Thoracic aorta (tissue), 2 donors: ENCODE data around the gene PYGO2. TPM values are rescaled to one million over a fixed set of nuclear protein-coding genes. Genes with fewer than 3 reads are reported as not detected.

Experiments
- ATAC-seq: fragments of 150-250 bp; one replicate; pipeline ENCODE4 v1.8.0; 2017; ENCODE audit warnings: low read depth; ENCODE audit not compliant: insufficient number of reproducible peaks, low FRiP score
- DNase-seq: peaks from one replicate; pipeline ENCODE4 v3.0.0-alpha.2; 2020; ENCODE audit warnings: low spot score
- H3K27ac ChIP-seq, 2 donors: fragments of 200-600 bp; sonication (generic); 1 replicate in 1 of 2; 2 replicates in 1 of 2; pipeline ENCODE4 v1.5.1; 2016; ENCODE audit warnings: mild to moderate bottlenecking in 2 of 2, moderate library complexity in 2 of 2
- H3K27me3 ChIP-seq: fragments of 200-600 bp; sonication (generic); replicated peaks from 2 replicates; pipeline ENCODE4 v1.6.0; 2016; ENCODE audit warnings: mild to moderate bottlenecking; ENCODE audit not compliant: insufficient read depth
- H3K36me3 ChIP-seq: fragments of 200-600 bp; sonication (generic); one replicate; pipeline ENCODE4 v1.5.1; 2016
- H3K4me1 ChIP-seq, 2 donors: fragments of 200-600 bp; sonication (generic); 1 replicate in 1 of 2; 2 replicates in 1 of 2; pipeline versions ENCODE4 v1.5.1 to v1.6.0; 2016; ENCODE audit warnings: low read depth in 2 of 2, mild to moderate bottlenecking in 1 of 2; ENCODE audit not compliant: control insufficient read depth in 1 of 2
- H3K4me3 ChIP-seq: fragments of 200-600 bp; sonication (generic); 2 replicates; pipeline ENCODE4 v1.5.1; 2016; ENCODE audit warnings: mild to moderate bottlenecking
- H3K9me3 ChIP-seq: fragments of 200-600 bp; sonication (generic); 2 replicates; pipeline ENCODE4 v1.5.1; 2016
- total RNA-seq, 2 donors: library from RNA; depleted of rRNA; stranded (reverse); fragments of >200 nt; gene quantifications; one replicate each; pipeline versions ENCODE4 v1.1.0 to v1.2.3, GENCODE V29; 2016
- TF ChIP-seq, protein P1 (sequence below): fragments of 200-600 bp; sonication (generic); IDR thresholded peaks from one replicate; pipeline ENCODE4 v1.5.1; 2019; ENCODE audit warnings: antibody characterized with exemption

Gene PYGO2
- total RNA-seq, 2 donors from 2014 or later: 17.8 to 21.4 TPM

GRCh38 chr1:154959426-154959780 is 2.2 kb downstream of the PYGO2 start:
- Histone ChIP-seq H3K4me1 (peaks cover 32 to 46% of the 10 kb centered on the region in 2 donors), H3K36me3 (peaks cover 16% of the 10 kb centered on the region), H3K9me3 (no peaks in the 10 kb centered on the region), H3K27ac (no peak overlapping the region), H3K27me3 (no peaks in the 10 kb centered on the region), H3K4me3 (no peak overlapping the region)
- TF ChIP-seq, protein P1, sequence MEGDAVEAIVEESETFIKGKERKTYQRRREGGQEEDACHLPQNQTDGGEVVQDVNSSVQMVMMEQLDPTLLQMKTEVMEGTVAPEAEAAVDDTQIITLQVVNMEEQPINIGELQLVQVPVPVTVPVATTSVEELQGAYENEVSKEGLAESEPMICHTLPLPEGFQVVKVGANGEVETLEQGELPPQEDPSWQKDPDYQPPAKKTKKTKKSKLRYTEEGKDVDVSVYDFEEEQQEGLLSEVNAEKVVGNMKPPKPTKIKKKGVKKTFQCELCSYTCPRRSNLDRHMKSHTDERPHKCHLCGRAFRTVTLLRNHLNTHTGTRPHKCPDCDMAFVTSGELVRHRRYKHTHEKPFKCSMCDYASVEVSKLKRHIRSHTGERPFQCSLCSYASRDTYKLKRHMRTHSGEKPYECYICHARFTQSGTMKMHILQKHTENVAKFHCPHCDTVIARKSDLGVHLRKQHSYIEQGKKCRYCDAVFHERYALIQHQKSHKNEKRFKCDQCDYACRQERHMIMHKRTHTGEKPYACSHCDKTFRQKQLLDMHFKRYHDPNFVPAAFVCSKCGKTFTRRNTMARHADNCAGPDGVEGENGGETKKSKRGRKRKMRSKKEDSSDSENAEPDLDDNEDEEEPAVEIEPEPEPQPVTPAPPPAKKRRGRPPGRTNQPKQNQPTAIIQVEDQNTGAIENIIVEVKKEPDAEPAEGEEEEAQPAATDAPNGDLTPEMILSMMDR: no peak
- DNase-seq (no peak), ATAC-seq (no peak)

DNA sequence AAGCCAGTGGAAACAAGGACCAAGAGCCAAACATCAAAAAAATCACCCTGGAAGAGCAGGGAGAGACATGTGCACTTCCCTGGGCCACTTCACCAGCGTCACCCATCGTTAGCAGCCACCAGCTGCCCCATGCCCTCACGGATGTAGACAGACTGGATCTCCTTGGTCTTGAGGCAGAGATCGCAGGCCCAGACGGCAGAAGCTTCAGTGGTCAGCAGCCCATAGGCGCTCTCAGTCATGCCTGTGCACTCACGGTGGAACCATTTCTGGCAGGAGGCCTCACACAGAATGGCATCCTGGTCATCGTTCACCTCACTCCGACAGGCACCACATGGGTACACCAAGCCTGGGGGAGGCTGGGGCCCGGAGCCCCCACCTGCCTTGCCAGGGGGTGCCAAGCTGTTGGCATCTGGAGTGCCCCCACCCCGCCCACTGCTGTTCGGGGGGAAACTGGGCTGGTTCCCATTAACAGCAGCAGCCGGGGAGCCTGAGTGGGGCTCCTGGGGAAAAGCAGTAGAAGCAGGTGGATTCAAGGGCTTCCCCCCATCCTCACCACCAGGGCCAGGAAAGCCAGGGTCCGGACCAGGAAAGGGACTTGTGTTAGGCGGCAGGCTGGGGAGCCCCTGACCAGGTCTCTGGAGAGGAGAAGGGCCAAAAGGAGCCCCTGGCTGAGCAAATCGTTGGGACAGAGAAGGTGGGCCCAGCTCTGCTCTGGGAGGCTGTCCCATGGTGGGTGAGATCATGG is 2.7 kb downstream of the PYGO2 start:
- H3K4me1 ChIP-seq: peaks cover 38 to 52% of the 10 kb centered on the region in 2 donors
- no peak overlapping the region for H3K27ac ChIP-seq
- no peaks in the 10 kb centered on the region for H3K9me3 ChIP-seq
- H3K36me3 ChIP-seq: peaks cover 12% of the 10 kb centered on the region
- H3K4me3 ChIP-seq: no peak overlapping the region
- ATAC-seq (no peak), DNase-seq (no peak)
- TF ChIP-seq, protein P1: no peak
- H3K27me3 ChIP-seq: no peaks in the 10 kb centered on the region

GRCh38 chr1:154958036-154958435 is 3.5 kb downstream of the PYGO2 start:
- peaks cover 39 to 57% of the 10 kb centered on the region in 2 donors for H3K4me1 ChIP-seq

DNA sequence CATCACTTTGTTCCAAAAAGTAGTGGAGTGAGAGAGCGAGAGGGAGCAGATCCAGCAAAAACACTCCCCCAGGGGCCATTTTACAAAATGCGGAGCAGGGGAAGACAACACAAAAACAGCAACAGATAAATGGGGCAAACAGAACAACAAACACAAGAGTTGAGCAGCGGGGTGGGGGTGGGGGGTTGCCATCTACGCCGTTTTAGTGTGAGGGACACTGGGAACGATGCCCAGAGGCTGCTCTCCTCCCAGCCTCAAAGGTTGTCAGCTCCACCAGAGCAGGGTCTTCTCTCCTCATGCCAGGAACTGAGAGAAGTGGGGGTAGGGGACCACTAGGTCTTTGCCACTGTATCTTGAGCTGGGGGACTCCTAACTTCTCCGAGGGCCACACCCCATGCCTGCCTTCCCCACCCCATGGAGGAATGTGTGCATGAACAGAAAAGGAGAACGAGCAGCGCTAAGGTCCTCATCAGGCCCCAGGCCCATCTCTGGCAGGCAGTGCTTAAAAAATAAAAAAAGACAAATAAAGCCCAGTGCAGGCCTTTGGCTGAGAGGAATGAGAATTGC is 4.4 kb downstream of the PYGO2 start:
- Histone ChIP-seq H3K4me3 (no peak overlapping the region), H3K27me3 (no peaks in the 10 kb centered on the region), H3K9me3 (no peaks in the 10 kb centered on the region), H3K4me1 (peaks cover 38 to 56% of the 10 kb centered on the region in 2 donors), H3K36me3 (peaks cover 11% of the 10 kb centered on the region), H3K27ac (peak overlapping the region; percentile 81 to 85)
- no peak for DNase-seq
- TF ChIP-seq, protein P1: no peak
- ATAC-seq: no peak

More at GRCh38 chr1:154958036-154958435, 3.5 kb downstream of the PYGO2 start:
- no peak for ATAC-seq
- peaks cover 11% of the 10 kb centered on the region for H3K36me3 ChIP-seq
- H3K27ac ChIP-seq: no peak overlapping the region
- no peaks in the 10 kb centered on the region for H3K9me3 ChIP-seq
- no peak overlapping the region for H3K4me3 ChIP-seq
- no peaks in the 10 kb centered on the region for H3K27me3 ChIP-seq
- TF ChIP-seq, protein P1: no peak
- no peak for DNase-seq

GRCh38 chr1:154956544-154956941 is 5.0 kb downstream of the PYGO2 start:
- Histone ChIP-seq H3K9me3 (no peaks in the 10 kb centered on the region), H3K27ac (peak overlapping the region; percentile 81 to 85), H3K36me3 (peaks cover 11% of the 10 kb centered on the region), H3K4me1 (peaks cover 38 to 61% of the 10 kb centered on the region in 2 donors), H3K4me3 (peak overlapping the region; percentile 77), H3K27me3 (no peaks in the 10 kb centered on the region)
- TF ChIP-seq, protein P1: no peak
- no peak for DNase-seq
- ATAC-seq: no peak
